A673 (cell line): ENCODE results near the gene SF3B5.

ENCODE experiments used
- EZH2 ChIP-seq: fragments of 200-600 bp; sonication (generic); IDR thresholded peaks from 2 replicates; pipeline ENCODE4 v1.6.1; 2017; ENCODE audit warnings: borderline replicate concordance, low read depth, mild to moderate bottlenecking, mixed read lengths, antibody characterized with exemption, low read length; ENCODE audit not compliant: poor library complexity, severe bottlenecking
- TF ChIP-seq, protein P1 (sequence below): fragments of 300-800, 200-600 bp; sonication (generic); conservative IDR thresholded peaks from 2 replicates; pipeline ENCODE4 v1.5.1; 2017; ENCODE audit warnings: low read depth, mild to moderate bottlenecking, antibody characterized with exemption, low read length, moderate library complexity, mixed read lengths

DNA sequence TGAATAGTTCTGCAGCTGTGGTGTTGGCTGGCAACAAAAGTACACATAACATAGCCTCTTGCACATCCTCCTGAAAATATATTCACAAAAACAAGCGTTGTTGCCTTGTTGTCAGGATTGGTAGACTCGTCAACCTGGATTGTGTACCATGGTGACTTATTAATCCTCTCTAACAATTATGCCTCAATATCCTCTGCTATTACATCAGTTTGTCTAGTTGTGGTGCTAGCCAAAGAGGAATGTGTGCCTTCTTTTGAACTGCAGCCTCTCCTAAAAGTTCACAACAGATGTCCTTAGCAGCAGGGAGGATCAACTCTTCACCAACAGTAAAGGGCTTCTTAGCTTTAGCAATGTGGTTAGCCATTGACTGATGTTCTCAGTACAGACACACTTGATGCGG, 3.6 kb upstream of the SF3B5 start:
- TF ChIP-seq, protein P1, sequence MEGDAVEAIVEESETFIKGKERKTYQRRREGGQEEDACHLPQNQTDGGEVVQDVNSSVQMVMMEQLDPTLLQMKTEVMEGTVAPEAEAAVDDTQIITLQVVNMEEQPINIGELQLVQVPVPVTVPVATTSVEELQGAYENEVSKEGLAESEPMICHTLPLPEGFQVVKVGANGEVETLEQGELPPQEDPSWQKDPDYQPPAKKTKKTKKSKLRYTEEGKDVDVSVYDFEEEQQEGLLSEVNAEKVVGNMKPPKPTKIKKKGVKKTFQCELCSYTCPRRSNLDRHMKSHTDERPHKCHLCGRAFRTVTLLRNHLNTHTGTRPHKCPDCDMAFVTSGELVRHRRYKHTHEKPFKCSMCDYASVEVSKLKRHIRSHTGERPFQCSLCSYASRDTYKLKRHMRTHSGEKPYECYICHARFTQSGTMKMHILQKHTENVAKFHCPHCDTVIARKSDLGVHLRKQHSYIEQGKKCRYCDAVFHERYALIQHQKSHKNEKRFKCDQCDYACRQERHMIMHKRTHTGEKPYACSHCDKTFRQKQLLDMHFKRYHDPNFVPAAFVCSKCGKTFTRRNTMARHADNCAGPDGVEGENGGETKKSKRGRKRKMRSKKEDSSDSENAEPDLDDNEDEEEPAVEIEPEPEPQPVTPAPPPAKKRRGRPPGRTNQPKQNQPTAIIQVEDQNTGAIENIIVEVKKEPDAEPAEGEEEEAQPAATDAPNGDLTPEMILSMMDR: no peak
- no peak for TF ChIP-seq EZH2
